Thoracic aorta (tissue), 2 donors: ENCODE measurements around the gene ALK. TPM values are rescaled to one million over a fixed set of nuclear protein-coding genes. Genes with fewer than 3 reads are reported as not detected.

Experiments
- ATAC-seq: fragments of 150-250 bp; one replicate; pipeline ENCODE4 v1.8.0; 2017; ENCODE audit warnings: low read depth; ENCODE audit not compliant: insufficient number of reproducible peaks, low FRiP score
- DNase-seq: peaks from one replicate; pipeline ENCODE4 v3.0.0-alpha.2; 2020; ENCODE audit warnings: low spot score
- H3K27ac ChIP-seq, 2 donors: fragments of 200-600 bp; sonication (generic); 1 replicate in 1 of 2; 2 replicates in 1 of 2; pipeline ENCODE4 v1.5.1; 2016; ENCODE audit warnings: mild to moderate bottlenecking in 2 of 2, moderate library complexity in 2 of 2
- H3K27me3 ChIP-seq: fragments of 200-600 bp; sonication (generic); replicated peaks from 2 replicates; pipeline ENCODE4 v1.6.0; 2016; ENCODE audit warnings: mild to moderate bottlenecking; ENCODE audit not compliant: insufficient read depth
- H3K36me3 ChIP-seq: fragments of 200-600 bp; sonication (generic); one replicate; pipeline ENCODE4 v1.5.1; 2016
- H3K4me1 ChIP-seq, 2 donors: fragments of 200-600 bp; sonication (generic); 1 replicate in 1 of 2; 2 replicates in 1 of 2; pipeline versions ENCODE4 v1.5.1 to v1.6.0; 2016; ENCODE audit warnings: low read depth in 2 of 2, mild to moderate bottlenecking in 1 of 2; ENCODE audit not compliant: control insufficient read depth in 1 of 2
- H3K4me3 ChIP-seq: fragments of 200-600 bp; sonication (generic); 2 replicates; pipeline ENCODE4 v1.5.1; 2016; ENCODE audit warnings: mild to moderate bottlenecking
- H3K9me3 ChIP-seq: fragments of 200-600 bp; sonication (generic); 2 replicates; pipeline ENCODE4 v1.5.1; 2016
- CTCF ChIP-seq: fragments of 200-600 bp; sonication (generic); IDR thresholded peaks from one replicate; pipeline ENCODE4 v1.5.1; 2019; ENCODE audit warnings: antibody characterized with exemption
- total RNA-seq, 2 donors: library from RNA; depleted of rRNA; stranded (reverse); fragments of >200 nt; gene quantifications; one replicate each; pipeline versions ENCODE4 v1.1.0 to v1.2.3, GENCODE V29; 2016

Gene ALK
- total RNA-seq, 2 donors from 2014 or later, result 2.0 TPM; not detected in 1

GRCh38 chr2:29273685-29274611 is 647.4 kb downstream of the ALK start:
- no peak for DNase-seq
- H3K9me3 ChIP-seq, result no peaks in the 10 kb centered on the region
- no peaks in the 10 kb centered on the region for H3K4me1 ChIP-seq
- no peaks in the 10 kb centered on the region for H3K27me3 ChIP-seq
- no peak for ATAC-seq
- TF ChIP-seq CTCF, result no peak
- H3K27ac ChIP-seq, result no peak overlapping the region
- H3K4me3 ChIP-seq, result no peak overlapping the region
- H3K36me3 ChIP-seq, result no peaks in the 10 kb centered on the region

- ATAC-seq, result no peak
- no peak overlapping the region for H3K27ac ChIP-seq
- H3K4me1 ChIP-seq, result no peaks in the 10 kb centered on the region
- no peaks in the 10 kb centered on the region for H3K27me3 ChIP-seq
- no peak for TF ChIP-seq CTCF
- H3K4me3 ChIP-seq, result no peak overlapping the region
- no peaks in the 10 kb centered on the region for H3K9me3 ChIP-seq
- DNase-seq, result no peak
- H3K36me3 ChIP-seq, result no peaks in the 10 kb centered on the region
These were observed 648.2 kb downstream of the ALK start for GRCh38 chr2:29273004-29273684.

- Histone ChIP-seq H3K36me3 (no peaks in the 10 kb centered on the region), H3K27ac (no peak overlapping the region), H3K27me3 (no peaks in the 10 kb centered on the region), H3K4me1 (no peaks in the 10 kb centered on the region), H3K4me3 (no peak overlapping the region), H3K9me3 (no peaks in the 10 kb centered on the region)
- no peak for DNase-seq
- no peak for TF ChIP-seq CTCF
- no peak for ATAC-seq
These were observed 649.1 kb downstream of the ALK start for GRCh38 chr2:29272311-29272710.

- H3K27ac ChIP-seq, result no peak overlapping the region
- TF ChIP-seq CTCF, result no peak
- H3K27me3 ChIP-seq, result no peaks in the 10 kb centered on the region
- H3K4me1 ChIP-seq, result no peaks in the 10 kb centered on the region
- no peaks in the 10 kb centered on the region for H3K36me3 ChIP-seq
- no peak overlapping the region for H3K4me3 ChIP-seq
- ATAC-seq, result no peak
- no peaks in the 10 kb centered on the region for H3K9me3 ChIP-seq
- DNase-seq, result no peak
These were observed 650.7 kb downstream of the ALK start for GRCh38 chr2:29270701-29271121.

GRCh38 chr2:29269765-29270109 is 651.6 kb downstream of the ALK start:
- TF ChIP-seq CTCF, result no peak
- H3K4me3 ChIP-seq, result no peak overlapping the region
- no peaks in the 10 kb centered on the region for H3K4me1 ChIP-seq
- ATAC-seq, result no peak
- no peak overlapping the region for H3K27ac ChIP-seq
- H3K9me3 ChIP-seq, result no peaks in the 10 kb centered on the region
- DNase-seq, result no peak
- no peaks in the 10 kb centered on the region for H3K36me3 ChIP-seq
- H3K27me3 ChIP-seq, result no peaks in the 10 kb centered on the region
